IPS DF 4.7 (cell line): ENCODE measurements around the gene TMEM120B.

Experiments used
- DNase-seq: peaks from one replicate; pipeline ENCODE4 v3.0.0-alpha.2; 2013; ENCODE audit warnings: low spot score; ENCODE audit errors: extremely low read depth

The TMEM120B gene

DNA sequence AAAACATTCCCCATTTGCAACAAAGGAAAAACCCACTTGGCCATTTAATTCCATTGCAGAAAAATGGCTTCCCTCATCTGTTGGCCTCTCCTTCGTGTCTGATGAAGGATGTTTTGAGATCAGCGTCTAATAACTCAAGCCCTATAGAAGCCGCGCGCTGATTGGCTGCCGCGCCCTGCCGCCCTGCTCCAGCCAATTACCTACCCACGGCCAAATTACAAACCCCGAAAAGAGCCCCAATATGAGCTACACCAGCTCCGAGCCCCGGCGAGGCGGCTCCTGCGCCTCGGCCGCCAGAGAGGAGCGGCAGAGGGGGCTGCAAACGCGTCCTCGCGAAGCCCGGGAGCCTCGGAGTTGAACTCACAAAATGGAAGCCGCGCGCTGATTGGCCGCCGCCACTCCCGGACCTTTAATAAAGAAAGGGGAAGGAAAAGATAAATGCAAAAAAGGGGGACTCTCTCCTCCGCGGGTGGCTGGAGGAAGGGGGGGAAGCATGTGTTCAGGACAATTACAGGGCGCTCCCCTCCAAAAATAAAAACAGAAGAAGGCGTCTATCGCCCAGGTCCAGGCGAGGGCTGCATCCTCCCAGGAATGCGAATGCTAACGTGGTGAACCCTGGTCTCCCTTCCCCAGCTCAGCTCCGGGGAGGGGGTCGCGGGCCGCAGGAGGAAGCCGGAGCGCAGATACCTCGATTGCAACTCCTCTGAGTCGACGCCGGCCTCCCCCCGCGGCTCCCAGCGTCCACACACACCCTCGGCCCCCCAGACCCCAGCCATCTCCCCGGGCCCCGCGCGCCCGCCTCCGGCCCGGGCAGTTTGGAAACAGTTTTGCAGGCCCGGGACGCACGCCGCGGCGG lies 90.5 kb downstream of the TMEM120B start:
- DNase-seq: no peak

GRCh38 chr12:121803861-121804416 lies 91.4 kb downstream of the TMEM120B start, which contains the start of gene SETD1B:
TSS of gene SETD1B (plus strand) at chr12:121804009. CDS start at chr12:121804738, 729 bp downstream.
- DNase-seq: no peak

GRCh38 chr12:121804417-121805111 lies 92.0 kb downstream of the TMEM120B start:
- DNase-seq: no peak

- DNase-seq: no peak
These were observed 92.8 kb downstream of the TMEM120B start for GRCh38 chr12:121805171-121806008.

- DNase-seq: no peak
These were observed 93.5 kb downstream of the TMEM120B start for GRCh38 chr12:121806009-121806545.

DNA sequence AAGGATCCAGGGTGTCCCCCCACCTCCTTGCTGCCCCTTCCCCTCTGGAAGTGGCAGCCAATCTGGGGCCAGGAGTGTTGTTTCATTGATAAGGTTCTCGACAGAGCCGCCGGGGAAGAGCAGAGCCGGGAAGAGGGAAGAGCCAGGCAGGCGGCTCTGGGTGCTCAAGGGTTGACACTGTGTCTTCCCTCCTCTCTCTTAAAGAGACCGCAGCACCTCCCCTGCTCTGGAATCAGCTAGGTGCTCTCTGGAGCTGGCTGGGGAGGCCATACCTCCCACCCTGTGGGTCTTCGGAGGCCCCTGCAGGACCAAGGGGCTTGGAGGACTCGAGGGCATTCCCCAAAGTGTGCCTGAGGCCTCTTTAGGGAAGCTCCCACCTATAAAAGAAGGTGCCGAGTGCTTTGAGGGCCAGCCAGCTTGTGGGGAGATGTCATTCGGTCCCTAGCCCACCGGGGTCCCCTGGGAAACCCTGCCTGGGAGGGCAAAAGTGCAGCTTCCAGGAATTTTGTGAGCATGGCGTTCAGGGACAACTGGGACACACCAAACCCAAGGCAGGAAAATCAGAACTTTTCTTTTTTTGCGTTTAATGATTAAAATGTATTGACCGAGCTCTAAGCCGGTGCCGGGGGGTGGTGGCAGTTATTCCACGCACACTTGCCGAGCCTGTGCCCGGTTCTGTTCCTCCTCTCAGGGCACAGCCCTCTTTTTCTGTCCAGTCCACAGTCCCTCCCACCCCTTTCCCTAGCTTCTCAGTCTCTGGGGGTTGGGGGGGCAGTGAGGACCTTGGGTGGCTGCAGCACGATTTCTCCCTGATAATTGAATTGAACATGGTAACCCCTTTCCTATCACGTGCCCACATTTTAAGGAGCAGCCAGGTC lies 94.2 kb downstream of the TMEM120B start:
- DNase-seq: no peak

- DNase-seq: no peak
These were observed 95.2 kb downstream of the TMEM120B start for GRCh38 chr12:121807642-121808347.

DNA sequence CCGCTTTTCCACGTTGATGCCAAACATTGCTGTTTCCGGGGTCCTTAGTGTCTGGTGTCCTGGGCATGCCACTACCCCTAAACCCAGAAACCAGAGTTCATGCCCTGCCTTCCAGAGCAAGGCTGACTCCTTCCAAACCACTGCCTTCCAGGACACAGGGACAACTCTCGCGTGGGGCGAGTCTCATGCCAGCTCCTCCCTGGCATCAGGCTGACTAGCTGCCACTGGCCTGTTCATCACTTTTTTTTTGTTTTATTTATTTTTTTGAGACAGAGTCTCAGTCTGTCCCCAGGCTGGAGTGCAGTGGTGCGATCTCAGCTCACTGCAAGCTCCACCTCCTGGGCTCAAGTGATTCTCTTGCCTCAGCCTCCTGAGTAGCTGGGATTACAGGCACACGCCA lies 96.1 kb downstream of the TMEM120B start:
- no peak for DNase-seq

GRCh38 chr12:121809712-121810116 lies 97.2 kb downstream of the TMEM120B start:
- no peak for DNase-seq

DNA sequence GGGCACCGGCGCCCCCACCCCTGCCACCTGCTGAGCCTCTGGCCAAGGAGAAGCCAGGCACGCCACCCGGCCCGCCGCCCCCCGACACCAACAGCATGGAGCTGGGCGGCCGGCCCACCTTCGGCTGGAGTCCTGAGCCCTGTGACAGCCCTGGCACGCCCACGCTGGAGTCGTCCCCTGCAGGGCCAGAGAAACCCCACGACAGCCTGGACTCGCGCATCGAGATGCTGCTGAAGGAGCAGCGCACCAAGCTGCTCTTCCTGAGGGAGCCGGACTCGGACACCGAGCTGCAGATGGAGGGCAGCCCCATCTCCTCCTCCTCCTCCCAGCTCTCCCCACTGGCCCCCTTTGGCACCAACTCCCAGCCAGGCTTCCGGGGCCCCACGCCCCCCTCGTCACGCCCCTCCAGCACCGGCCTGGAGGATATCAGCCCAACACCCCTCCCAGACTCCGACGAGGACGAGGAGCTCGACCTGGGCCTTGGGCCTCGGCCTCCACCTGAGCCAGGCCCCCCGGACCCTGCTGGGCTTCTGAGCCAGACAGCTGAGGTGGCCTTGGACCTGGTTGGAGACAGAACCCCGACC lies 97.8 kb downstream of the TMEM120B start:
- DNase-seq: no peak

GRCh38 chr12:121810833-121811433 lies 98.4 kb downstream of the TMEM120B start:
- DNase-seq: no peak

- no peak for DNase-seq
These were observed 99.1 kb downstream of the TMEM120B start for GRCh38 chr12:121811434-121812319.

GRCh38 chr12:121812320-121812871 lies 99.8 kb downstream of the TMEM120B start:
- DNase-seq: no peak

DNA sequence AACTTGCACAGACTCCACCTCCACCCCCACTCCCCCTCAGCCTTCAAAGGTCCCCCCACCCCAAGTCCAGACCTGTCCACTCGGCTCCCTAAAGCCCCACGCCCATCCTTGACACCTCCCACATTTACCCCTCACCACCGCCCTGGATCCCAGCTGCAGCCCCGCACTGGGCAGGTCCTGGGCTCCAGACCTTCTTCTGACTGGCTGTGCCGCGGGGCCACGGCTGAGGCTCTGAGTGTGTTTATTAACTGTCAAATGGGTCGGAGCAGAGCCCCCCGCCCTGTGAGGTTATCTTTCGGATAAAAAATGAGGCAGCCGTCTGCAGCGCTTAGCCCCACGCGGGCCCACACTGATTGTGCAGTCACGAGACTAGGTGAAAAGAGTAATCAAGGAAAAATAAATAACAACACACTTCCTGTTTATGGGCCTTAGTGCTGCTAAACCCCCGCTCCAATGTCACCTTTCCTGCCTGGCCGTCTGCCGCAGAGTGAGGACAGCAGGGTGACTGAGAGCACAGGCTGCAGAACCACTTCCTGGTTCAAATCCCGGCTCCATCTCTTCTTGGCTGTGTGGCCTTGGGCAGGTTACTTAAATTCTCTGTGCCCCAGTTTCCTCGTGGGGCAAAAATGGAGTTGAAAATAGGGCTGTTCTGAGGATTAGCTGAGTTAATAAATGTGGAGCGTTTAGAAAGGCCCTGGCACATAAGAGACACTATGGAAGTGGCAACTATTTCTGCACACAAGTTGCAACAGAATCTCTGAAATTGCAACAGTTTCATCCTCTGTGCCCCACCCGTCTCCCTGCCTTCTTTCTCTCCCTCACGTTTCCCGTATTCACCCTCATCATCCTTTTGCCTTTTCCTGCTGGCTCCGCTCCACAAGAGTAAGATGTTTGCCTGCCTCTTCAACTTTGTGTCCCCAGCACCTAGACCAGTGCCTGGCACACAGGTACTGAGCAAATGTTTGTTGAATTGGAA lies 100.7 kb downstream of the TMEM120B start:
- DNase-seq: no peak

- no peak for DNase-seq
These were observed 101.4 kb downstream of the TMEM120B start for GRCh38 chr12:121813951-121814350.

- no peak for DNase-seq
These were observed 102.0 kb downstream of the TMEM120B start for GRCh38 chr12:121814429-121815119.
